HTR-8/SVneo (cell line): ENCODE results near the gene PRKAG2.
"Not testable (repeated sequence)": the region's sequence is repeated elsewhere in the genome, so short reads cannot be mapped to it uniquely, and the experiment has no call there.

Experiments used
- DNase-seq: peaks from one replicate; pipeline ENCODE4 v3.0.0; 2011; ENCODE audit warnings: low spot score, mixed read lengths; ENCODE audit not compliant: insufficient read length
- FAIRE-seq: peaks from 2 replicates; lab custom pipeline; 2011; peaks lifted over from hg19 to GRCh38; lab: Jason Lieb, UNC

The PRKAG2 gene

GRCh38 chr7:151592868-151593486, 283.9 kb downstream of the PRKAG2 start:
- FAIRE-seq (no peak), DNase-seq (peak; percentile 82)

GRCh38 chr7:151592330-151592729, 284.6 kb downstream of the PRKAG2 start:
- FAIRE-seq (no peak), DNase-seq (no peak)

- FAIRE-seq: no peak
These were observed 285.0 kb downstream of the PRKAG2 start for GRCh38 chr7:151591866-151592265.

GRCh38 chr7:151590850-151591771, 285.8 kb downstream of the PRKAG2 start:
- DNase-seq: no peak
- FAIRE-seq: no peak

More at GRCh38 chr7:151591866-151592265, 285.0 kb downstream of the PRKAG2 start:
- DNase-seq: no peak

GRCh38 chr7:151590071-151590849, 286.7 kb downstream of the PRKAG2 start:
- DNase-seq: no peak
- no peak for FAIRE-seq

GRCh38 chr7:151588982-151589381, 287.9 kb downstream of the PRKAG2 start:
- FAIRE-seq: no peak
- no peak for DNase-seq

- DNase-seq (no peak), FAIRE-seq (no peak)
These were observed 290.2 kb downstream of the PRKAG2 start for GRCh38 chr7:151586531-151587260.

GRCh38 chr7:151585744-151586393, 291.0 kb downstream of the PRKAG2 start:
- FAIRE-seq: no peak

GRCh38 chr7:151581741-151582140, 295.2 kb downstream of the PRKAG2 start:
- FAIRE-seq: no peak
- DNase-seq: no peak

More at GRCh38 chr7:151585744-151586393, 291.0 kb downstream of the PRKAG2 start:
- no peak for DNase-seq

GRCh38 chr7:151579644-151580043, 297.3 kb downstream of the PRKAG2 start:
- FAIRE-seq (no peak), DNase-seq (no peak)

- FAIRE-seq: no peak
- DNase-seq: no peak
These were observed 301.5 kb downstream of the PRKAG2 start for GRCh38 chr7:151575410-151575809.

GRCh38 chr7:151573046-151573445, 303.9 kb downstream of the PRKAG2 start:
- FAIRE-seq, DNase-seq: not testable (repeated sequence)

GRCh38 chr7:151572136-151572535, 304.8 kb downstream of the PRKAG2 start:
- FAIRE-seq (no peak), DNase-seq (no peak)

- DNase-seq (no peak), FAIRE-seq (no peak)
These were observed 305.4 kb downstream of the PRKAG2 start for GRCh38 chr7:151571471-151571870.

GRCh38 chr7:151570366-151570915, 306.5 kb downstream of the PRKAG2 start:
- no peak for DNase-seq
- no peak for FAIRE-seq

- DNase-seq (no peak), FAIRE-seq (no peak)
These were observed 307.7 kb downstream of the PRKAG2 start for GRCh38 chr7:151568956-151569940.

GRCh38 chr7:151566897-151567320, 310.0 kb downstream of the PRKAG2 start:
- DNase-seq: peak; percentile 29
- FAIRE-seq: no peak

GRCh38 chr7:151565541-151565940, 311.4 kb downstream of the PRKAG2 start:
- FAIRE-seq (peak; percentile 33), DNase-seq (peak; percentile 37)
